Naive thymus-derived CD4-positive, alpha-beta T cell (primary cell): Measurements from ENCODE around the gene PLEKHM3. TPM values are rescaled to one million over a fixed set of nuclear protein-coding genes. Genes with fewer than 3 reads are reported as not detected.

Experiments used
- ATAC-seq: fragments of 150-1000 bp; cut with Tn5 transposase; 2 replicates; pipeline ENCODE4 v1.10.0; 2021; ENCODE audit warnings: mild to moderate bottlenecking, moderate library complexity
- CTCF ChIA-PET: fragments of 350-600 bp; sonication (Branson Sonifier 250); formaldehyde crosslinking; loops from one replicate; lab custom pipeline; 2021; ENCODE audit warnings: antibody characterized with exemption; lab: Charles Lee
- POLR2A ChIA-PET: fragments of 350-600 bp; sonication (Branson Sonifier 250); formaldehyde crosslinking; loops from one replicate; lab custom pipeline; 2021; ENCODE audit warnings: antibody characterized with exemption, inconsistent platforms; lab: Charles Lee
- DNase-seq, 9 donors: peaks; one replicate each; pipeline versions ENCODE4 v3.0.0 to v3.0.0-alpha.2; 2020 to 2022; ENCODE audit warnings: mixed read lengths in 1 of 9
- H3K27ac ChIP-seq: one replicate; pipeline ENCODE4 v1.7.0; 2013; ENCODE audit warnings: mild to moderate bottlenecking, low read depth, low read length, moderate library complexity
- H3K27me3 ChIP-seq, 2 donors: one replicate each; pipeline ENCODE4 v1.7.0; 2013; ENCODE audit warnings: low read length in 2 of 2, mild to moderate bottlenecking in 2 of 2, moderate library complexity in 2 of 2; ENCODE audit not compliant: control insufficient read depth in 2 of 2, insufficient read depth in 2 of 2
- H3K36me3 ChIP-seq, 3 experiments: 1 replicate in 2 of 3; 2 replicates in 1 of 3; pipeline ENCODE4 v1.7.0; 2013; ENCODE audit warnings: low read length in 3 of 3, mild to moderate bottlenecking in 3 of 3, moderate library complexity in 1 of 3; ENCODE audit not compliant: insufficient read depth in 3 of 3, control insufficient read depth in 2 of 3
- H3K4me1 ChIP-seq, 2 donors: one replicate each; pipeline ENCODE4 v1.7.0; 2013; ENCODE audit warnings: low read length in 2 of 2, mild to moderate bottlenecking in 2 of 2, moderate library complexity in 1 of 2; ENCODE audit not compliant: control insufficient read depth in 2 of 2, insufficient read depth in 2 of 2
- H3K4me3 ChIP-seq: 2 replicates; pipeline ENCODE4 v1.7.0; 2013; ENCODE audit warnings: mild to moderate bottlenecking, low read length
- H3K9me3 ChIP-seq, 3 experiments: 1 replicate in 2 of 3; 2 replicates in 1 of 3; pipeline ENCODE4 v1.7.0; 2013; ENCODE audit warnings: low read length in 3 of 3; ENCODE audit not compliant: control insufficient read depth in 2 of 3
- H3K27ac Mint-ChIP-seq, 9 donors: one replicate each; pipeline ENCODE4 v1.8.0; 2020 to 2022; ENCODE audit warnings: mixed read lengths in 9 of 9, mild to moderate bottlenecking in 8 of 9, moderate library complexity in 5 of 9, inconsistent platforms in 2 of 9
- H3K27me3 Mint-ChIP-seq, 5 donors: one replicate each; pipeline ENCODE4 v1.8.0; 2021 to 2022; ENCODE audit warnings: mixed read lengths in 5 of 5, mild to moderate bottlenecking in 1 of 5
- H3K36me3 Mint-ChIP-seq, 5 donors: one replicate each; pipeline ENCODE4 v1.8.0; 2020 to 2022; ENCODE audit warnings: mixed read lengths in 5 of 5, mild to moderate bottlenecking in 3 of 5, inconsistent platforms in 1 of 5
- H3K4me1 Mint-ChIP-seq, 7 donors: one replicate each; pipeline ENCODE4 v1.8.0; 2020 to 2022; ENCODE audit warnings: mixed read lengths in 7 of 7, mild to moderate bottlenecking in 3 of 7, inconsistent platforms in 1 of 7
- H3K4me3 Mint-ChIP-seq, 10 donors: one replicate each; pipeline ENCODE4 v1.8.0; 2020 to 2022; ENCODE audit warnings: mild to moderate bottlenecking in 10 of 10, mixed read lengths in 10 of 10, moderate library complexity in 6 of 10, inconsistent platforms in 2 of 10
- H3K9me3 Mint-ChIP-seq, 11 donors: one replicate each; pipeline ENCODE4 v1.8.0; 2020 to 2022; ENCODE audit warnings: mixed read lengths in 11 of 11, mild to moderate bottlenecking in 4 of 11, inconsistent platforms in 1 of 11, moderate library complexity in 1 of 11
- intact Hi-C, 2 donors: fragments of 100-400 bp; cut with micrococcal nuclease; formaldehyde crosslinking; loops; one replicate each; pipeline ENCODE4 v1.15.1; 2023
- polyA plus RNA-seq, 2 donors: library from polyadenylated mRNA; unstranded; fragments of 300-500 nt; fragmentation: Illumina TruSeq; gene quantifications; one replicate each; pipeline ENCODE4 v1.2.3, GENCODE V29; 2021
- total RNA-seq, 6 experiments: library from RNA in 5 of 6; stranded (reverse) in 5 of 6; gene quantifications; 1 replicate in 5 of 6; 2 replicates in 1 of 6; pipeline ENCODE4 v1.2.3 and lab custom pipeline; 2021 to 2026

Gene PLEKHM3
- total and polyA plus RNA-seq, 7 experiments from 2014 or later: 3.8 to 19.4 (median 13.8) TPM

- ChIA-PET CTCF (no interaction called here), POLR2A (no interaction called here)
- H3K4me3 ChIP-seq: no peak overlapping the region
- no peak overlapping the region for H3K4me3 Mint-ChIP-seq
- H3K4me1 ChIP-seq: peaks cover 0 to 10% of the 10 kb centered on the region in 2 donors
- DNase-seq (no peak), ATAC-seq (no peak)
- H3K36me3 ChIP-seq: peaks cover 0 to 12% (median 0%) of the 10 kb centered on the region in 3 experiments
- peaks cover 0 to 26% (median 5%) of the 10 kb centered on the region in 5 donors for H3K36me3 Mint-ChIP-seq
- H3K27ac ChIP-seq: no peak overlapping the region
- H3K27ac Mint-ChIP-seq: no peak overlapping the region
- H3K4me1 Mint-ChIP-seq: peaks cover 5 to 22% (median 18%) of the 10 kb centered on the region in 7 donors
- H3K27me3 ChIP-seq: no peaks in the 10 kb centered on the region
- no peaks in the 10 kb centered on the region for H3K27me3 Mint-ChIP-seq
- no peaks in the 10 kb centered on the region for H3K9me3 ChIP-seq
- no peaks in the 10 kb centered on the region for H3K9me3 Mint-ChIP-seq
- intact Hi-C loops: no loop called here
Measured at GRCh38 chr2:207929923-207930322, 95.4 kb downstream of the PLEKHM3 start.

GRCh38 chr2:207928079-207928478, 97.2 kb downstream of the PLEKHM3 start:
- Histone ChIP-seq H3K27me3 (no peaks in the 10 kb centered on the region), H3K36me3 (peaks cover 0 to 12% (median 0%) of the 10 kb centered on the region in 3 experiments), H3K4me3 (no peak overlapping the region), H3K27ac (no peak overlapping the region), H3K4me1 (peaks cover 0 to 13% of the 10 kb centered on the region in 2 donors), H3K9me3 (no peaks in the 10 kb centered on the region)
- Mint-ChIP-seq H3K9me3 (no peaks in the 10 kb centered on the region), H3K27ac (no peak overlapping the region), H3K4me3 (no peak overlapping the region), H3K4me1 (peaks cover 5 to 31% (median 23%) of the 10 kb centered on the region in 7 donors), H3K27me3 (no peaks in the 10 kb centered on the region), H3K36me3 (peaks cover 0 to 28% (median 5%) of the 10 kb centered on the region in 5 donors)
- DNase-seq (no peak), ATAC-seq (no peak)
- CTCF ChIA-PET: no interaction called here
- POLR2A ChIA-PET: no interaction called here
- intact Hi-C loops: no loop called here

GRCh38 chr2:207926989-207927300, 98.4 kb downstream of the PLEKHM3 start:
- ChIA-PET CTCF (no interaction called here), POLR2A (no interaction called here)
- Histone ChIP-seq H3K4me3 (no peak overlapping the region), H3K36me3 (peaks cover 0 to 12% (median 0%) of the 10 kb centered on the region in 3 experiments), H3K27ac (no peak overlapping the region), H3K27me3 (no peaks in the 10 kb centered on the region), H3K9me3 (no peaks in the 10 kb centered on the region), H3K4me1 (peaks cover 0 to 13% of the 10 kb centered on the region in 2 donors)
- Mint-ChIP-seq H3K27ac (peak overlapping the region in 1 of 9 donors; percentile 21), H3K4me3 (no peak overlapping the region), H3K27me3 (no peaks in the 10 kb centered on the region), H3K4me1 (peaks cover 5 to 34% (median 23%) of the 10 kb centered on the region in 7 donors), H3K9me3 (no peaks in the 10 kb centered on the region), H3K36me3 (peaks cover 0 to 32% (median 8%) of the 10 kb centered on the region in 5 donors)
- no peak for DNase-seq
- no peak for ATAC-seq
- intact Hi-C loops: no loop called here

GRCh38 chr2:207926133-207926988, 99.0 kb downstream of the PLEKHM3 start:
- Mint-ChIP-seq H3K4me1 (peaks cover 5 to 34% (median 23%) of the 10 kb centered on the region in 7 donors), H3K9me3 (no peaks in the 10 kb centered on the region), H3K36me3 (peaks cover 0 to 37% (median 13%) of the 10 kb centered on the region in 5 donors), H3K27ac (peak overlapping the region in 8 of 9 donors; percentile 26 to 77 (median 68)), H3K27me3 (no peaks in the 10 kb centered on the region), H3K4me3 (peak overlapping the region in 6 of 10 donors; percentile 35 to 64 (median 58))
- Histone ChIP-seq H3K4me3 (no peak overlapping the region), H3K36me3 (peaks cover 0 to 12% (median 0%) of the 10 kb centered on the region in 3 experiments), H3K27ac (no peak overlapping the region), H3K4me1 (peaks cover 0 to 13% of the 10 kb centered on the region in 2 donors), H3K9me3 (no peaks in the 10 kb centered on the region), H3K27me3 (no peaks in the 10 kb centered on the region)
- ChIA-PET POLR2A (no interaction called here), CTCF (no interaction called here)
- intact Hi-C loops: no loop called here
- ATAC-seq (no peak), DNase-seq (no peak)

- ATAC-seq (peak; percentile 64), DNase-seq (peak in 6 of 9 donors; percentile 7 to 63 (median 38))
- H3K27me3 ChIP-seq: no peaks in the 10 kb centered on the region
- H3K27me3 Mint-ChIP-seq: no peaks in the 10 kb centered on the region
- H3K4me1 Mint-ChIP-seq: peaks cover 5 to 34% (median 23%) of the 10 kb centered on the region in 7 donors
- ChIA-PET CTCF (no interaction called here), POLR2A (no interaction called here)
- no peaks in the 10 kb centered on the region for H3K9me3 Mint-ChIP-seq
- H3K27ac ChIP-seq: no peak overlapping the region
- H3K36me3 ChIP-seq: peaks cover 0 to 5% (median 0%) of the 10 kb centered on the region in 3 experiments
- H3K4me3 Mint-ChIP-seq: peak overlapping the region in 9 of 10 donors; percentile 5 to 71 (median 59)
- H3K4me3 ChIP-seq: no peak overlapping the region
- peaks cover 0 to 13% of the 10 kb centered on the region in 2 donors for H3K4me1 ChIP-seq
- intact Hi-C loops: no loop called here
- peak overlapping the region in 8 of 9 donors; percentile 22 to 77 (median 68) for H3K27ac Mint-ChIP-seq
- peaks cover 0 to 30% (median 13%) of the 10 kb centered on the region in 5 donors for H3K36me3 Mint-ChIP-seq
- no peaks in the 10 kb centered on the region for H3K9me3 ChIP-seq
Measured at GRCh38 chr2:207925601-207926000, 99.7 kb downstream of the PLEKHM3 start.

GRCh38 chr2:207921606-207922005, 103.7 kb downstream of the PLEKHM3 start:
- Histone ChIP-seq H3K9me3 (no peaks in the 10 kb centered on the region), H3K36me3 (no peaks in the 10 kb centered on the region), H3K4me3 (no peak overlapping the region), H3K27ac (no peak overlapping the region), H3K27me3 (no peaks in the 10 kb centered on the region), H3K4me1 (peaks cover 0 to 13% of the 10 kb centered on the region in 2 donors)
- peaks cover 0 to 35% (median 27%) of the 10 kb centered on the region in 5 donors for H3K36me3 Mint-ChIP-seq
- DNase-seq (no peak), ATAC-seq (no peak)
- H3K27me3 Mint-ChIP-seq: no peaks in the 10 kb centered on the region
- peaks cover 5 to 31% (median 20%) of the 10 kb centered on the region in 7 donors for H3K4me1 Mint-ChIP-seq
- no peak overlapping the region for H3K4me3 Mint-ChIP-seq
- ChIA-PET POLR2A (no interaction called here), CTCF (no interaction called here)
- no peaks in the 10 kb centered on the region for H3K9me3 Mint-ChIP-seq
- intact Hi-C loops: no loop called here
- no peak overlapping the region for H3K27ac Mint-ChIP-seq
